Fibroblast of gingiva (primary cell): ENCODE measurements around the gene NDE1.
"Not testable (repeated sequence)": the region's sequence is repeated elsewhere in the genome, so short reads cannot be mapped to it uniquely, and the experiment has no call there.

ENCODE experiments used
- DNase-seq: peaks from one replicate; pipeline ENCODE4 v3.0.0-alpha.2; 2011; ENCODE audit warnings: low read depth

Gene NDE1

DNA sequence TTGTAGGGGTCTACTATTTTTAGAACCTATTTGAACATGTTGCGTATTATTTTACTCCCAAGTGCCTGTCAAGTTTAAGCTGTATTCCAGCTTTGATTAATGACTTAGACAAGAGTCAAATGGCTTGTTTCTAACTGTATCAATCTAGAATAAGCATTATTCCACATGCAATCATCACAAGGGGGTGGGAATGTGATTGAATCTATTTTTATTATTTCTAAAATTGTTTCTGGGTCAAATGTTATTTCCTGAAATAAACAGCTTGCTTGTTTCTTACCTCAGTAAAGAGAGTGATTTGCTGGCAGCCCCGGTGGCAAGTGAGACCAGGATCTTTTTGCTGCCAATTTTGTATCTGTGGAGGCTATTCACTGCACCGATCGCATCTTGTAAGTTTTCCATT, 28.6 kb upstream of the NDE1 start:
- no peak for DNase-seq

DNA sequence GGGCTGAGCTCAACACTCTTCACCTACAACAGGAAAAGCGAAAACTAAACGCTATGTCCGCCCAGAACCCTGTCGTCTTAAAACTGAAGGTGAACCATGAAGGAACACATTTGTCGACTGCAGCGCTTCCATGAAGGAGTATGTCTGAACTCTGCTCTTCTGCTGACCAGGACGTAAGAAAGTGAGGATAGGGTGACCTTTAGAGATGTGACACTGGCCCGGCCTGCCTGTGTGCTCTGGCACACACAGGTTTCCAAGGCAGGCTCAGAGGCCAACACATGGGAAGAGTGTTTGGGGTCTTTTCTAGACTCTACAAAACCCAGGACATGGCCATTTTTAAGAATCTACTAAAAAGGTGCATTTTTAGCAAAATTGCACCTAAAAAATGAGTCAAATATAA, 28.2 kb upstream of the NDE1 start:
- no peak for DNase-seq

DNA sequence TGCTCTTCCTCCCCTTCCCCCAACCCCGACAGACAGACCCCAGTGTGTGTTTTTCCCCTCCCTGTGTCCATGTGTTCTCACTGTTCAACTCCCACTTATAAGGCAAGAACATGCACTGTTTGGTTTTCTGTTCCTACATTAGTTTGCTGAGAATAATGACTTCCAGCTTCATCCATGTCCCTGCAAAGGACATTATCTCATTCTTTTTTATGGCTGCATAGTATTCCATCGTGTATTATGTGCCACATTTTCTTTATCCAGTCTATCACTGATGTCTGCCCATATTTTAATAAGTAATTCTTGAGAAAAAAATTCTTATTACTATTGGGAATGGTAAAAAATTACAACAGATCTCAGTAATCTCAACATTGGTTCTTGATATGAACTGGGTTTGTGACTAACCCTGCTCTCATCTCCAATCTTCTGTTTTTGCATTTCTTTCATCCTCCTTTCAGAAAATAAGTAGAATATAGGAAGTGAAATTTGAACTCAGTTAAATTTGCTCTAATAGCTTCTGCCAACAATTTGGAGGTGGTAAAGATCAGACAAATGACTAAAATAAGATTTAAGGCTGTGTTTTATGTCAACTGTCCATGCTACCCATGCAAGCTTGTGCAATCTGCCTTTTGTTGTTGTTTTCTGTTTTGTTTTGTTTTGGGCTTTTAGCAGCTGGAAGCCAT, 18.2 kb upstream of the NDE1 start:
- no peak for DNase-seq

DNA sequence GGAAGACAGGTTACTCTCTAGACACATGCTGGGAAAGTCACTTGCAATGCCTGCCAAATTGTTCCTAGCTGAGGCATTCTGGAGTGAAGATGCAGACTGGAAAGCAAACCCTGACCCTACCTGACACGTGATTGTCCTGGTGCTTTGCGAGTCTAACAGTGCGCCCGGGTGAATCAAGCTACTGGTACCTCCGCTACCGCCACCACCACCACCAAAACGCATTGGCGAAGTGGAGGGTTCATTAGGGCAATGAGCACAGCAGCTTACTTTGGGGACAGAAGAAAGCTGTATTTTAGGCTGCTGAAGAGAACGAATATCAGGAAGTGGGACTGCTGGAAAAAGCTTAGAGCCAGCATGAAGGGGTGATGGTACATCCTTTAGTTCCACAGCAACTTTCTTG, 14.1 kb upstream of the NDE1 start:
- no peak for DNase-seq

DNA sequence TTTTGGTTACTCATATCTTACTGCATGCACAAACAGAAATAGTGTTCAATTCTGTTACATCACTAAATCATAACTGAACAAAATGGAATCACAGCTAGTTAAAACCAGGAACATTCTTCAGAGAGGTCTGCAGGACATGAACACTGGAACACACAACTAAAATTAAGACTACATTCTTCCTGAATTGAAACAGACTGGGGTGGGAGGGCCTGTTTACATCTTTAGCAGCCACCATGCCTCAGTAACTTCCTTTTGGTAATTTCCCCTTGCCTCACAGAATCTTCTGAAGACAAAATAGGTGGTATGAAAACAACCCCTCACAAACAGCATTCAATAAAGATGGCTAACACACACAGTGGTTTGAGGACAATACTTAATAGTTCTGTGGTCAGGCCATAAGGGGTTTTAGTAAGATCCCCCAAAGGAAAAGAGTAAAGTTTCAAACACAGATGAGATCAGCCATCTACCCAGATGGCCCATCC, 13.6 kb upstream of the NDE1 start:
- DNase-seq, result no peak

DNA sequence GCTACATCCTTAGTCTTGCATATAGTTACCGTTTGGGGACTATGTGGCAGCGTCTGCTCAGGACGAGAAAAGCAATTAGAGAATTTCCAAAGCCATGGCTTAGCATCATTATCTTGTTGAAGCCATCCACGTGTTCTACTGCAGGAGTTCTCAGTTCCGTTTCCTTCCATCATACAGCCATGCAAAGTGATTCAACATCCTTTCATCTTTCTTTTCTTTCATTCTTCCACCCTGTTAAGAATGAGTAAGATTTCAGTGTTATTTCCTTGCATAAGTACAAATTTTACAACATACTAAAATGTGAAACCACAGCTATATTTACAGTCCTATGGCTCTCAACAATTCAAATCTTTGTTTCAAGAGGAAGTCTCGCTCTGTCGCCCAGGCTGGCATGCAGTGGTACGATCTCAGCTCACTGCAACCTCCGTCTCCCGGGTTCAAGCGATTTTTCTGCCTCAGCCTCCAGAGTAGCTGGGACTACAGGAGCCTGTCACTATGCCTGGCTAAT, 10.9 kb upstream of the NDE1 start:
- no peak for DNase-seq

DNA sequence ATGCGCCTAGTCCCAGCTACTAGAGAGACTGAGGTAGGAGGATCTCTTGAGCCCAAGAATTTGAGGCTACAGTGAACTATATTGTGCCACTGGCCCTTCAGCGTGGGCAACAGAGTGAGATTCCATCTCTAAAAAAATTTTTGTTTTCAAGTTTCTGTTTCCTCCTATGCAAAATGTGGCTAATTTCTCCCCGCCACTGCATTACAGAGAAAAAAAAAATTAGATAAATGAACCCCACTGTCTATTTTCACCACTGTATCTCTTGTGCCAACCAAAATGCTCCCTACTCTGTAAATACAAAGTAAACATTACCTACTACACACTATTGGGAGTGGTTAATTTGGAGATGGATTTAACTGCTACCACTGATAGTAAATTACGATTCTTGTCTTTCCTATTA, 9.1 kb upstream of the NDE1 start:
- no peak for DNase-seq

DNA sequence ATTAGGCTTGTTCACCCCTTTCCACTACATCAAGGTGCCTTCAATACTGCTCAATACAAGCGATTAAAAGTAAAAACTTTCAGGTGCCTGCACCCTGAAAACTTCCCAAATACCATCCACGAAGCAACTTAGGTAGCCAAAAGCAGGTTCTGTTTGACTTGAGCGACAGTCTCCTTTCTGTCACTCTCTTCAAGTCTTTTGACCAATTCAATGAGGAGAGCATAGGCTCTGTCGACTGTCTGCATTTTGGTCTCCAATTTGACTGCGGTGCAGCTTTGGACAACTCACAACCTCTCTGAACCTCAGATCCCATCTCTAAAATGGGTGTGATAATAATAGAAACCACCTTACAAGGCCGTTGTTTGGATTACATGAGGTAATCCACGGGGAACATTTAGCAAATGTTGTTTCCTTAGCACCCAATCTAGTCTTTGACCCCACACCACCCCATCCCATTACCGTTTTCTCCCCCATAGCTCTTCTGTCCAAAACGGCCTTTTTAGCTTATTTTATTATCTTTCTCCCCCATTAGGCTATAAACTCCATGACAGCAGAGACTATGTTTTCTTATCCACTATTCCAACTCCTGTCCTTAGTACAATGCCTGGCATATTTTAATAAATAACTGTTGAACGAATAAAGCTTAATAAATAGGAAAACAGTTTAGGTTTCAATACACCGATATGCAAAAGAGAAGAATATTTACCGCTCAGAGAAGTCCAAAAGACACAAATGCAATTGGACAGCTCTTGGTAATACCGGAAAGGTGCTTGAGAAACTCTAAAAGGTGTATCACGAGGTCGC, 8.1 kb upstream of the NDE1 start:
- no peak for DNase-seq

DNA sequence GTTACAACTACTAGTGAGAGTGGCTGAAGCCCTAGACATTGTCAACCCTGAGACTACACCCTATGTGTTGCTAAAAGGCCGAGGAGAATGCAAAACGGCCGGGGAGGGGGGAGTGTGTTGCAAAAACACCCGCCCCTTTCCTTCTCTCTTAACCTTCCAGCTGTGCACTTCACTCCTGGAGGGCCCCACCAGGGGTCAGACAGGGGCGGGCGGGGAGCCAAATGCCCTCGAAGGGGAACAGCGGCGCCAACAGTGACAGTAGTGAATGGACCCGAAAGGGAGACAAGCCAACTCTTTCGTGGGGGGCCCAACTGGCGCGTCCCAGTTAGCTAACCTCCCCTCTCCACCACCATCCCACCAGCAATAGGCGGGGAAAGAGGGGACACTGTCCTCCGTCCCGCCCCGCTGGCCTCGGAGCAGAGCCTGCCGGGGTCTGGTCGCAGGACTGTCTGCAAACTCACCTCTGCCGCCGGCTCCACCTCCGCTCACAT, 7.4 kb upstream of the NDE1 start:
- DNase-seq, result peak; percentile 26

DNA sequence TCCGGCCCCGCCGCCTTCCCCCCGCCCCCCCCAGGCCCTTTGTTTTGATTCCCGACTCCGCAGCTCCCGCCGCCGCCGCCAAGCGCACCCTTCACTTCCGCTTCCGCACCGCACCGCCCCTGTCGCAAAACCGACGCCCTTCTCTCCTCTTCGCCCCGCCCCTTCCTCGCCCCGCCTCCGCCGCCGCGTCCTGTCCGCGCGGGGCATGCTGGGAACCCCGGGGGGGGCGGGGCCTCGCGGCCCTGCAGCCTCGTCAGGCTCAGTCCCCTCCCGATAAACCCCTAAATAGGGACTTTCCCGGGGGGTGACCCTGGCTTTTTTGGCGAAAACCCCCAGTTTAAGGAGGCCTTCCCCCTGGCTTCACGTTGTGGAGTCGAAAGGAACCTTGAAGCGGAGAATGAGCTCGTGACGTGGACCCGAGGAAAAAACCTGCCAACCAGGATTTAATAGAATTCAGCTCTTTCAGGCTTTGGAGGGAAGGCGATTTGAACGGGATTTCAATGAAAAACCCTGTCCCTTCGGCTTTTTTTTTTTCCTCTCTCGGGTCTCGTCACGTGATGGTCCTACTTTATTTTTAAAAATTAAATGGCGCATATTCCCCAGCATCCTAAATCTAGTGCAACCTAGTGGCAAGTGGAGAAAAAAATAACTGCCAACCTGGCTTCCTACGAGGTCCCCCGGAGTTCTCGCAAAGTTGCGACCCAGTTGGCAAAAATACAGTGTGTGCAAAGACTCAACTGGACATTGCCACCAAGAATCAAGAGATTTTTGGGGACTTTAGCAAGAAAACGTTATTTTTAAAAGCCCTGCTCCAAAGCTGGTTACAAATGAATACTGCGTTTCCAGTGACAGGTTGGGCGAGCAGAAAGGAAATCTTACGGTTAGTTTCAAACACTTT, 6.7 kb upstream of the NDE1 start, which contains the start of gene MARF1:
TSS of gene MARF1 (minus strand) at position 107 of the 898 bp plus-strand sequence. CDS start 3,921 bp downstream, outside the sequence.
- peak; percentile 95 for DNase-seq

DNA sequence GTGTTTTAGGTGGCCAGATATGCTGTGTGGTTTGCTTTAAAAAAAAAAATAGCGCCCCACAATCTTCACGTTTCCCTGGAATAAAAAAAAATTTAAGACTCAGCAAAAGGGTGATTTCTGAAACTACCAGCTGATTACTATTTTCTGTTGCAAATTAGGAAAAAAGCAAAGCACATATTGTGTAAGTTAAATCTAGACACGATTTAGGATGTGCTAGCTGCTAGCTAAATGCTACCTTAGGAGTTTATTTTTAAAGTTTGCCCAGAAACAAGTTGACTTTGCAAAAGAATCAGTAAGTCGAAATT, 6.1 kb upstream of the NDE1 start:
- DNase-seq, result no peak

DNA sequence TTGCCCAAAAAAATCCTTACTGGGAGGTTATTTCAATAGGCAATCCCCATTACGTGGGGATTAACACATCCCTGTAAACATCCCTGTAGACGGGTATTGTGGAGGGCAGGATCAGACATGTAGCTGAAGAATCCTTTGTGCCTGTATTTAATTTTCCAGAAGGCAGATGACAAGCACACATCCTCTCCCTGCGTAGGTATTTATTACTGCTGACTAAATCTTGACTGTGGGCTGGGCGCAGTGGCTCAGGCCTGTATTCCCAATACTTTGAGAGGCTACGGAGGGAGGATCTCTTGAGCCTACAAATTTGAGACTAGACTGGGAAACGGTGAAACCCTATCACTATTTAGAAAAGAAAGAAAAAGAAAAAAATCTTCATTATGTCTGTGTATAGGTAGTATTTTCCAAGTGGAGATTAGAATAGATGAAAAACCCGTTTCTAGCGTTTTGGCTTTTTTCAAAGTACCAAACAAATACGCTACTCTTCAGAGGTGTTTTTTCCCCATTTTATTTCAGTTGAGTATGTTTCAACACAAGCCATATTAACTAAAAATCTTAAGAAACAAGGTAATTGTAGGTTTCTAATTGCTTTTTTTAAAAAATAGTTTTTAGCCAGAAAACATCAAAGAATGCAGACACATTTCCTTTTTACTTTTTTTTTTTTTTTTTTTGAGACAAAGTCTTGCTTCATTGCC, 5.6 kb upstream of the NDE1 start:
- peak; percentile 7 for DNase-seq

DNA sequence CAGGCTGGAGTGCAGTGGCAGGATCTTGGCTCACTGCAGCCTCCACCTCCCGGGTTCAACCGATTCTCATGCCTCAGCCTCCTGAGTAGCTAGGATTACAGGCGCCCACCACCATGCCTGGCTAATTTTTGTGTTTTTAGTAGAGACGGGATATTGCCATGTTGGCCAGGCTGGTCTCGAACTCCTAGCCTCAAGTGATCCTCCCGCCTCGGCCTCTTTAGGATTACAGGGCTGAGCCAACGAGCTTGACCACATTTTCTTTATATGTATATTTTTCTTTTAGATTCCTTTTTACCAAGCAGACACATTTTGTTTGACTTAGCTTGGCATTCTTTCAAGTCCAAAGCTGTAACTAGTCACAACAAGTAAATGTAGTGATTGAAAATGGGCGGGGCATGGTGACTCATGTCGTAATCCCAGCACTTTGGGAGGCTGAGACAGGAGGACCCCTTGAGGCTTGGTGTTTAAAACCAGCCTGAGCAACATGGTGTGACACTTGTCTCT, 5.0 kb upstream of the NDE1 start:
- peak; percentile 78 for DNase-seq

DNA sequence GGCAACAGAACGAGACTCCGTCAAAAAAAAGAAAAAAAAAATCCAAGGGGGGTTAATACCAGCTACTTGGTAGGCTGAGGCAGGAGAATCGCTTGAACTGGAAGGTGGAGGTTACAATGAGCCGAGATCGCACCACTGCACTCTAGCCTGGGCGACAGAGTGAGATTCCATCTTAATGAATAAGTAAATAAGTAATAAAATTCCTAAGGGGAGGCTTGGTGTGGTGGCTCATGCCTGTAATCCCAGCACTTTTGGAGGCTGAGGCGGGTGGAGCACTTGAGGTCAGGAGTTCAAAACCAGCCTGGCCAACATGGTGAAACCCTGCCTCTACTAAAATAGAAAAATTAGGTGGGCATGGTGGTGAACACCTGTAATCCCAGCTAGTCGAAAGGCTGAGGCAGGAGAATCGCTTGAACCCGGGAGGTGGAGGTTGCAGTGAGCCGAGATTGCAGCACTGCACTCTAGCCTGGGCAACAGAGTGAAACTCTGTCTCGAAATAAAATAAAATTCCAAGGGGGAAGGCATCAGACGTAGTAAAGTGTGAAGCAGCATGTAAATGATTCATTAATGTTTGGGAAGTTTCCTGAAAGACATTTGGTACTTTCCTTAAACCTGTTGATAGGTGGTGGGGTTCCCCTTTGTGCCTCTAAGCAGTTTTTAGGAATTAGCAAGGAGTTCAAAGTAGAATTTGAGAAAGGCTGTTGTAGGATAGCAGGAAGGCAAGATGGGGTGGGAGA, 3.3 kb upstream of the NDE1 start:
- DNase-seq, result not testable (repeated sequence)

DNA sequence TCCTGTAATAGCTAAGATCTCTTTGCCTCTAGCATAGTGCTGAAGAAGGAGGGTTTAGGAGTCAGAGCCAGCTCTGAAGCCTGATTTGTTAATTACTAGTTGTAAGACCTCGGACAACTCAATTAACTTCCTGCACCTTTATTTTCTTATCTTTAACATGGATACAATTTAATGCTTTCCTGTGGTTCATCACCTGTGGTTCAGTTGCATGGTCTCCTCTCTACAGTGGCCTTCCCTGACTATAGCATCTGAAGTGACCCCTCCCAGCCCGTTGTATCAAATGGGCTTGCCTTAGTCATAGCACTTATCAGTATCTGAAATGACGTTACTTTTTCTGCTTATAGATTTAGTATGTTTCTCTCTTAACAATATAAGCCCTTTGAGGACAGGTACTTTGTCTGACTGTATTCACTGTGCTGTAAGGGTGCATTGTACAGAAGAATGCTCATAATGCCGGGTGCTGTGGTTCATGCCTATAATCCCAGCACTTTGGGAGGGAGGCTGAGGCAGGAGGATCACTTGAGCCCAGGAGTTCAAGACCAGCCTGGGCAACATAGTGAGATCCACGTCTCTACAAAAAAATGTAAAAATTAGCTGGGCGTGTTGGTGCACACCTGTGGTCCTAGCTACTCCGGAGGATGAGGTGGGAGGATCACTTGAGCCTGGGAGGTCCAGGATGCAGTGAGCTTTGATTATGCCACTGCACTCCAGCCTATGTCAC, 2.6 kb upstream of the NDE1 start:
- DNase-seq, result no peak

DNA sequence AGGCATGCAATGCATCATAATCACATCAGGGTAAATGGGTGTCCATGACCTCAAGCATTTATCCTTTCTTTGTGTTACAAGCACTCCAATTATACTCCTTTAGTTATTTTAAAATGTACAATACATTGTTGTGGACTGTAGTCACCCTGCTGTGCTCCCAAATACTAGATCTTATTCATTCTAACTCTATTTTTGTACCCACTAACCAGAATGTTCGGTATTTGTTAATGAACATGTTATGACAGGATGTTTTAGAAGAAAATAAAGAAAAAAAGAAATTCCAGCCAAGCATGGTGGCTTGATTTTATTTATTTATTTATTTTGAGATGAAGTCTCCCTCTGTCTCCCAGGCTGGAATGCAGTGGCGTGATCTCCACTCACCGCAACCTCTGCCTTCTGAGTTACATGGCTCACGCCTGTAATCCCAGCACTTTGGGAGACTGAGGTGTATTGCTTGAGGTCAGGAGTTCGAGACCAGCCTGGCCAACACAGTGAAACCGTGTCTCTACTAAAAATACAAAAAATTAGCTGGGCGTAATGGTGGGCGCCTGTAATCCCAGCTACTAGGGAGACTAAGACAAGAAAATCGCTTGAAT, 1.8 kb upstream of the NDE1 start:
- no peak for DNase-seq

DNA sequence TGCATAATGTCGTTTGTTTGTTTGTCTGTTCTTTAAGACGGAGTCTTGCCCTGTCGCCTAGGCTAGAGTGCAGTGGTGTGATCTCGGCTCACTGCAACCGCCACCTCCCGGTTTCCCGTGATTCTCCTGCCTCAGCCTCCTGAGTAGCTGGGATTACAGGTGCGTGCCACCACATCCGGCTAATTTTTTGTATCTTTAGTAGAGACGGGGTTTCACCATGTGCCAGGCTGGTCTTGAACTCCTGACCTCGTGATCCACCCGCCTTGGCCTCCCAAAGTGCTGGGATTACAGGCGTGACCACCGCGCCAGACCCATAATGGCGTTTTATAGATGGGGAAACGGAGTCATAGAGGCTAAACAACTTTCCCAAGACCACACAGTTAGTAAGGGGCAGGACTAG, 734 bp upstream of the NDE1 start:
- DNase-seq, result not testable (repeated sequence)

DNA sequence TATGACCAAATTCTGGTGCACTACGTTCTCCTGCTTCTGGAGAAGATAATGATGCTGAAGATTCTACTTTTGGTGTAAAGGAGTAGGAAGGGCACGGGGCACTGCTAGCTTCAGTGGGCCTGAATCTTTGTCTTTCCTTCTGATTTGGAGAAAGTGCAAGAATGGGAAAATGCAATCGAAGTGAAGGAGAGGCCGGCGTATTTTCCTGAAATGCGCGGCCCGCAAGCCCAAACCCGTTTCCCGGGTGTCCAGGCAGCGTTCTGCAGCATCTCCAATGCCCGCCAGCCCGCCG, 372 bp upstream of the NDE1 start:
- no peak for DNase-seq

DNA sequence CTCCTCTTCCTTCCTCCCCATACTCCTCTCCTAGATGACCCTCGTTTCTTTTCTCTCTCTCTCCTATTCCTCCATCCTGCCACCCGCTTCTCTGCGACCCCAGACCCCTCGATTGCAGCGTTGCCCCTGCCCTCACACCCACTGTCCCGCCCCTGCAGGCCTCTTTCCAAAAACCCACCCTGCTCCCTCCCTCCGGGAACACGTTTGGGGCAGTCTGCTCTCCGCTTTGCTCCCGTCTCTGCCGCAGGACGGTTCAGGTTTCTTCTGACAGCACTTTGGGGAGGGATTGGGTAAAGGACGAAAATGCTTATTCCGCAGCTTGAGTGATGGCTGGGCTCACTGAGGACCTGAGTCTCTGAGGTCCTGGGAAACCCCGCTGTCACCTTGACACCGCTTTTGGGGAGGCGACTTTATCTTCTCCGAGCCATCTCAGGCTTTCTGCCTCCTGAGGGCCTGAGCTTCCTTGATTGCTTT, 690 bp downstream of the NDE1 start:
- peak; percentile 36 for DNase-seq
